IMR-90 (cell line): ENCODE measurements around the gene LINGO4. TPM values are rescaled to one million over a fixed set of nuclear protein-coding genes. Genes with fewer than 3 reads are reported as not detected.

Experiments
- ATAC-seq: fragments of 200-7000 bp; cut with Tn5 transposase; 2 replicates; pipeline ENCODE4 v1.9.1; 2020; ENCODE audit warnings: low read depth, mild to moderate bottlenecking, moderate library complexity
- BruUV-seq: library from RNA; stranded (reverse); fragments of 400-500 nt; replicated peaks from 2 replicates; lab custom pipeline; 2021; lab: Mats Ljungman, UMichigan
- CTCF ChIA-PET: fragments of 300-600 bp; formaldehyde crosslinking; extraction: SDS; loops from one replicate; lab custom pipeline; 2021; ENCODE audit warnings: antibody characterized with exemption; lab: Yijun Ruan, JAX
- POLR2A ChIA-PET: fragments of 300-600 bp; sonication (Branson Sonifier 250); formaldehyde crosslinking; loops from one replicate; lab custom pipeline; 2022; ENCODE audit warnings: antibody characterized with exemption; ENCODE audit not compliant: unreplicated experiment; lab: Charles Lee
- DNase-seq: peaks from one replicate; pipeline ENCODE4 v3.0.0; 2013
- H2AFZ ChIP-seq: replicated peaks from 2 replicates; pipeline ENCODE3; 2013; ENCODE audit warnings: low read length, mild to moderate bottlenecking; ENCODE audit not compliant: poor library complexity
- H2AK5ac ChIP-seq: 2 replicates; pipeline ENCODE4 v1.6.1; 2013; ENCODE audit warnings: low read depth, low read length, inconsistent platforms
- H2AK9ac ChIP-seq: replicated peaks from 2 replicates; pipeline ENCODE3; 2013; ENCODE audit warnings: mild to moderate bottlenecking, low read depth, low read length, moderate library complexity; ENCODE audit not compliant: poor library complexity
- H2BK120ac ChIP-seq: 2 replicates; pipeline ENCODE4 v1.6.1; 2013; ENCODE audit warnings: low read depth, low read length, inconsistent platforms
- H2BK15ac ChIP-seq: 3 replicates; pipeline ENCODE4 v1.6.1; 2013; ENCODE audit warnings: low read depth, low read length, inconsistent platforms
- H2BK20ac ChIP-seq: 2 replicates; pipeline ENCODE4 v1.6.1; 2013; ENCODE audit warnings: low read depth, mild to moderate bottlenecking, inconsistent platforms, low read length, moderate library complexity
- H2BK5ac ChIP-seq: 2 replicates; pipeline ENCODE4 v1.6.1; 2013; ENCODE audit warnings: mild to moderate bottlenecking, low read depth, low read length, inconsistent platforms; ENCODE audit not compliant: poor library complexity, severe bottlenecking
- H3K14ac ChIP-seq: replicated peaks from 2 replicates; pipeline ENCODE4 v1.6.1; 2013; ENCODE audit warnings: low read depth, low read length, inconsistent platforms
- H3K18ac ChIP-seq: 2 replicates; pipeline ENCODE4 v1.6.1; 2013; ENCODE audit warnings: low read depth, low read length, control low read depth
- H3K23ac ChIP-seq: 2 replicates; pipeline ENCODE4 v1.6.1; 2013; ENCODE audit warnings: low read depth, low read length, inconsistent platforms
- H3K27ac ChIP-seq: 2 replicates; pipeline ENCODE4 v1.5.1; 2013; ENCODE audit warnings: mild to moderate bottlenecking, control low read depth, low read length; ENCODE audit not compliant: insufficient read depth
- H3K27me3 ChIP-seq: 2 replicates; pipeline ENCODE4 v1.6.1; 2013; ENCODE audit warnings: low read length; ENCODE audit not compliant: control insufficient read depth, insufficient read depth
- H3K36me3 ChIP-seq: 2 replicates; pipeline ENCODE4 v1.6.1; 2013; ENCODE audit warnings: low read length, mixed read lengths; ENCODE audit not compliant: control insufficient read depth, insufficient read depth
- H3K4ac ChIP-seq: 2 replicates; pipeline ENCODE4 v1.6.1; 2013; ENCODE audit warnings: low read depth, low read length, inconsistent platforms
- H3K4me1 ChIP-seq: 2 replicates; pipeline ENCODE4 v1.6.1; 2013; ENCODE audit warnings: low read length, mixed read lengths; ENCODE audit not compliant: control insufficient read depth, insufficient read depth
- H3K4me2 ChIP-seq: 2 replicates; pipeline ENCODE4 v1.6.1; 2013; ENCODE audit warnings: low read depth, mild to moderate bottlenecking, control low read depth, low read length, moderate library complexity
- H3K4me3 ChIP-seq: 2 replicates; pipeline ENCODE4 v1.5.1; 2013; ENCODE audit warnings: low read depth, mild to moderate bottlenecking, control low read depth, low read length, moderate library complexity; ENCODE audit not compliant: insufficient read depth
- H3K56ac ChIP-seq: 2 replicates; pipeline ENCODE4 v1.6.1; 2013; ENCODE audit warnings: low read length, inconsistent platforms; ENCODE audit not compliant: insufficient read depth; ENCODE audit errors: extremely low read depth
- H3K79me1 ChIP-seq, 2 experiments: 2 replicates each; pipeline ENCODE4 v1.6.1; 2013; ENCODE audit warnings: low read length in 2 of 2, inconsistent platforms in 1 of 2, low read depth in 1 of 2
- H3K9ac ChIP-seq: 2 replicates; pipeline ENCODE4 v1.6.1; 2013; ENCODE audit warnings: low read depth, low read length, control low read depth
- H3K9me1 ChIP-seq: 2 replicates; pipeline ENCODE4 v1.6.1; 2013; ENCODE audit warnings: low read length, inconsistent platforms; ENCODE audit not compliant: insufficient read depth
- H3K9me3 ChIP-seq: 2 replicates; pipeline ENCODE4 v1.6.1; 2013; ENCODE audit warnings: low read length; ENCODE audit not compliant: control insufficient read depth, insufficient read depth
- H4K20me1 ChIP-seq: 2 replicates; pipeline ENCODE4 v1.6.1; 2013; ENCODE audit warnings: low read length, inconsistent platforms; ENCODE audit not compliant: insufficient read depth
- H4K5ac ChIP-seq: 2 replicates; pipeline ENCODE4 v1.6.1; 2013; ENCODE audit warnings: mild to moderate bottlenecking, low read depth, low read length, control low read depth
- H4K8ac ChIP-seq, 2 experiments: 2 replicates each; pipeline ENCODE4 v1.6.1; 2013; ENCODE audit warnings: low read depth in 2 of 2, low read length in 2 of 2, control low read depth in 1 of 2, inconsistent platforms in 1 of 2
- H4K91ac ChIP-seq: 2 replicates; pipeline ENCODE4 v1.6.1; 2013; ENCODE audit warnings: low read depth, low read length, inconsistent platforms; ENCODE audit not compliant: insufficient read depth
- BHLHE40 ChIP-seq: fragments of 150-350 bp; IDR thresholded peaks from 2 replicates; pipeline ENCODE4 v1.6.1; 2016; ENCODE audit warnings: mild to moderate bottlenecking, low read depth, low read length
- CEBPB ChIP-seq: IDR thresholded peaks from 2 replicates; pipeline ENCODE4 v1.6.1; 2012; ENCODE audit warnings: low read depth, low read length, improper control_type of control experiment
- CHD1 ChIP-seq: IDR thresholded peaks from 2 replicates; pipeline ENCODE4 v1.6.1; 2012; ENCODE audit warnings: low read depth, low read length, improper control_type of control experiment
- CTCF ChIP-seq: conservative IDR thresholded peaks from 2 replicates; pipeline ENCODE4 v1.5.1; 2012; ENCODE audit warnings: mild to moderate bottlenecking, low read depth, low read length, improper control_type of control experiment
- ELK1 ChIP-seq: fragments of 150-350 bp; IDR thresholded peaks from 2 replicates; pipeline ENCODE4 v1.6.1; 2016; ENCODE audit warnings: low read depth, mild to moderate bottlenecking, low read length, moderate library complexity, borderline replicate concordance
- FOS ChIP-seq: fragments of 150-350 bp; IDR thresholded peaks from 2 replicates; pipeline ENCODE4 v1.6.1; 2016; ENCODE audit warnings: low read depth, low read length
- MAFK ChIP-seq: IDR thresholded peaks from 2 replicates; pipeline ENCODE4 v1.6.1; 2012; ENCODE audit warnings: low read depth, low read length, improper control_type of control experiment
- MAZ ChIP-seq: IDR thresholded peaks from 2 replicates; pipeline ENCODE4 v1.6.1; 2012; ENCODE audit warnings: low read depth, mild to moderate bottlenecking, low read length, improper control_type of control experiment, moderate library complexity, borderline replicate concordance
- MXI1 ChIP-seq: IDR thresholded peaks from 2 replicates; pipeline ENCODE4 v1.6.1; 2012; ENCODE audit warnings: low read depth, mild to moderate bottlenecking, low read length, moderate library complexity, borderline replicate concordance
- NFE2L2 ChIP-seq: fragments of 150-350 bp; IDR thresholded peaks from 2 replicates; pipeline ENCODE4 v1.6.1; 2016; ENCODE audit warnings: low read depth, mild to moderate bottlenecking, low read length
- POLR2A ChIP-seq: IDR thresholded peaks from 2 replicates; pipeline ENCODE4 v1.6.1; 2012; ENCODE audit warnings: mild to moderate bottlenecking, low read depth, low read length
- RAD21 ChIP-seq: IDR thresholded peaks from 2 replicates; pipeline ENCODE4 v1.6.1; 2012; ENCODE audit warnings: low read length, improper control_type of control experiment
- RCOR1 ChIP-seq: IDR thresholded peaks from 2 replicates; pipeline ENCODE4 v1.6.1; 2012; ENCODE audit warnings: mild to moderate bottlenecking, low read length, improper control_type of control experiment; ENCODE audit not compliant: insufficient replicate concordance
- RFX5 ChIP-seq: IDR thresholded peaks from 2 replicates; pipeline ENCODE4 v1.8.0; 2012; ENCODE audit warnings: low read depth, mild to moderate bottlenecking, low read length, moderate library complexity
- SMC3 ChIP-seq: fragments of 150-350 bp; IDR thresholded peaks from 2 replicates; pipeline ENCODE4 v1.6.1; 2016; ENCODE audit warnings: low read depth, mild to moderate bottlenecking, antibody characterized with exemption, low read length, moderate library complexity
- USF2 ChIP-seq: fragments of 150-350 bp; IDR thresholded peaks from 2 replicates; pipeline ENCODE4 v1.6.1; 2017; ENCODE audit warnings: mild to moderate bottlenecking, antibody characterized with exemption, low read length, low read depth
- WGBS, 2 experiments: methylation state at CpG; one replicate each; pipeline versions ENCODE4 v1.1.5 to v1.1.7; 2013; ENCODE audit warnings: missing lambda C conversion rate in 2 of 2; ENCODE audit not compliant: insufficient read length in 1 of 2; ENCODE audit errors: extremely low coverage in 2 of 2; 5-methylcytosine and 5-hydroxymethylcytosine counted together
- dilution Hi-C: fragments of 300-500 bp; cut with HindIII; formaldehyde crosslinking; loops from one replicate; pipeline ENCODE4 v1.14.3; 2018; ENCODE audit warnings: low sequenced_read_pairs; ENCODE audit not compliant: unreplicated experiment
- in situ Hi-C: fragments of 300-500 bp; cut with MboI; formaldehyde crosslinking; loops from 3 replicates; pipeline ENCODE4 v1.14.3; 2019; ENCODE audit warnings: low sequenced_read_pairs, inconsistent platforms, mixed read lengths
- intact Hi-C: fragments of 100-400 bp; cut with micrococcal nuclease; formaldehyde crosslinking; loops from 2 replicates; pipeline ENCODE4 v1.10.0; 2022
- polyA plus RNA-seq, 3 experiments: library from polyadenylated mRNA; depleted of rRNA; stranded (reverse); fragments of >200 nt; gene quantifications; 2 replicates each; pipeline ENCODE4 v1.2.3, GENCODE V29; 2012; ENCODE audit warnings: low replicate concordance in 1 of 3
- total RNA-seq: library from RNA; depleted of rRNA; stranded (reverse); fragments of >200 nt; gene quantifications from 2 replicates; pipeline ENCODE4 v1.2.3, GENCODE V29; 2012

Gene LINGO4
- total and polyA plus RNA-seq, 2 of the 4 experiments (the other 2 are of a cell fraction): not detected

- Histone ChIP-seq H2BK5ac (no peak overlapping the region), H3K27me3 (peaks cover 73% of the 10 kb centered on the region), H3K56ac (no peak overlapping the region), H3K4me2 (no peak overlapping the region), H2BK120ac (no peak overlapping the region), H2AK5ac (no peak overlapping the region), H3K9ac (no peak overlapping the region), H4K8ac (no peak overlapping the region), H4K5ac (no peak overlapping the region), H2AK9ac (no peak overlapping the region), H3K9me1 (no peaks in the 10 kb centered on the region; the same call in 1 of the 2 replicates), H4K91ac (no peak overlapping the region), H3K18ac (no peak overlapping the region), H3K36me3 (no peaks in the 10 kb centered on the region), H3K23ac (no peak overlapping the region), H3K4me3 (no peak overlapping the region), H2BK15ac (no peak overlapping the region), H3K79me1 (no peaks in the 10 kb centered on the region), H3K4me1 (no peaks in the 10 kb centered on the region), H3K9me3 (no peaks in the 10 kb centered on the region), H3K27ac (no peak overlapping the region), H4K20me1 (no peaks in the 10 kb centered on the region), H3K14ac (no peak overlapping the region), H2BK20ac (no peak overlapping the region), H2AFZ (no peak overlapping the region), H3K4ac (no peak overlapping the region)
- intact Hi-C loops (no loop called here), in situ Hi-C loops (no loop called here), dilution Hi-C loops (no loop called here)
- DNase-seq (peak; percentile 2), ATAC-seq (no peak)
- ChIA-PET CTCF (interaction anchor here (0.7 to 0.9 kb wide), 2 partner anchors 21 to 100 kb away, joined by 3 read pairs; partner anchors contain the start of gene TDRKH), POLR2A (no interaction called here)
- no peak for TF ChIP-seq CTCF
- TF ChIP-seq USF2: no peak
- TF ChIP-seq NFE2L2: no peak
- TF ChIP-seq MAFK: no peak
- TF ChIP-seq MXI1: no peak
- TF ChIP-seq BHLHE40: no peak
- no peak for TF ChIP-seq ELK1
- TF ChIP-seq CEBPB: no peak
- TF ChIP-seq MAZ: no peak
- TF ChIP-seq RCOR1: no peak
- TF ChIP-seq CHD1: no peak
- no peak for TF ChIP-seq RFX5
- no peak for TF ChIP-seq POLR2A
- no peak for TF ChIP-seq SMC3
- TF ChIP-seq RAD21: no peak
- no peak for TF ChIP-seq FOS
- no TSS peak for BruUV-seq
- WGBS, 2 experiments: 67% methylated on average over 1 of the region's 9 CpGs; no CpG with 5 or more reads in 1 of the 2 experiments
Observed at GRCh38 chr1:151811181-151811580, 6.0 kb upstream of the LINGO4 start.
